GM21825 (cell line): ENCODE measurements around the gene POC1B.

Experiments used
- ATAC-seq: cut with Tn5 transposase; IDR thresholded peaks from one replicate; pipeline ENCODE4 v1.9.1; 2021; ENCODE audit warnings: mild to moderate bottlenecking, moderate library complexity; ENCODE audit not compliant: unreplicated experiment

The POC1B gene

DNA sequence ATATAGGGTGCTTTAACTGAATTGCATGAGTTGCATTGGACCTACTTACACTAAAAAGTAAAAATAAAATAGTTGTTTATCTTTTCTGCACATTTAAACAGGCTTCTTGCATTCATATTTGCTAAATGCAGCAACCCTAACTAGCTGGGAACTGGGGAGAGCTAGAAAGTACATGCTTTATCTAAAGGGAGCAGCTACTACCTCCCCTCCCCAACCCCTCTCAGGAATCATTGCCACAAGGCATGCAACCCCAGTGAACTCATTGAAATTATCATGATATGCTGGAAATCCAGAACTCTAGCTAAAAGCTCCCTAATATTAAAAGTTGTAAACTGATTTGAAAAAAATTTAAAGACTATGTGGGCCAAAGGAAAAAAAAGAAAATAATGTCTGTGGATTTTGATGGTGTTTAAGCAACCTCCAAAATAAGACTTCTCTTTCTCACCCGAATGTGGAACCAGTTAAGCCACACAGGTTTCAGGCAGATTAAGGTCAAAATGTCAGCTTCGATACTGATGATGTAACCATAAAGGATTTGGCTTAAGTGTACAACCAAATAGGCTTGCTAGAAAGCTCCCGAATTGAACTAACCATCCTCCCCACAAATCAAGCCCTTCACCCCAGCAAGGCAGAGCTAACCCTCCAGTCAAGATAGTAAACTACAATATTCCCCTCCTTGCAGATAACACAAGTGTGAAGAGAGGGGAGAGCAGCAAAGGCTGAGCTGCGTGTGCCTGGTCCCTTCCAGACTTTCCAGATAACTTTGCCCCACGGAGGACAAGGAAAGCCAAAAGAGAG lies 13.8 kb upstream of the POC1B start:
- no peak for ATAC-seq

DNA sequence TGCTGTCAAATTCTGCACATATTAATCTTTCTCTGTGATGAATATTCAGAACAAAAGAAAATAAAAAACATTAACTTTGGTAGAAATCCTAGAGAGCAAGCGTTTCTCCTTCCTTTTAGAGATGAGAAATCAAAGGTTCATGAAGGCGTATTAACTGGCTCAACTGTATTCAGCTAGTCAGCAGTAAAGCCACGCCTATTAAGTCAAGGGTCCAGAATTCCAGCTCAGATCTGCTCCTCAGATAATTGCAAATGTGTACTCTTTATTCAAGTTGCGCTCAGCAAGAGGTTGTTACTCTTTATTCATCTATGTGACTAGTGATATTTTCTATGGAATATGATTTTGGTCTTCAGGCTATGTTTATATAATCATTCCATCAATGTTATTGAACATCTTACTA lies 13.1 kb upstream of the POC1B start:
- no peak for ATAC-seq

DNA sequence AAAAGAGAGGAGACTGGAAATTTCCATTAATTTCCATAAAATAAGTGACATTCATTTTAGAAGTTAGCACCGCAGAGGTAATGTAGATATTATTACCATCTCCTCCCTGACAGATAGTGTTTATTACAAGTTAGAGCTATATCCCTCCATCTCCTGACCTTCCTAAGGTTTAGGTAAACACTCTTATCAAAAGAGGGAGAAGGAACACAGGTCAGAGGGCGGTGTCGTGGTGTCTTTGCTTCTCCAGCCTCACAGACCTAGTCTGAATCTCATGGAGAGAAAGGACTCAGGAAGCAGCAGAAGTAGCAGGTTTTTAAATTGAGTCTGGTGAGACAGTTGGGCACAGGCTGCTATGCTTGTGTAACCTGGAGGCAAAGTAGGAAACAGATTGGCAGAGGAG lies 11.5 kb upstream of the POC1B start:
- no peak for ATAC-seq

DNA sequence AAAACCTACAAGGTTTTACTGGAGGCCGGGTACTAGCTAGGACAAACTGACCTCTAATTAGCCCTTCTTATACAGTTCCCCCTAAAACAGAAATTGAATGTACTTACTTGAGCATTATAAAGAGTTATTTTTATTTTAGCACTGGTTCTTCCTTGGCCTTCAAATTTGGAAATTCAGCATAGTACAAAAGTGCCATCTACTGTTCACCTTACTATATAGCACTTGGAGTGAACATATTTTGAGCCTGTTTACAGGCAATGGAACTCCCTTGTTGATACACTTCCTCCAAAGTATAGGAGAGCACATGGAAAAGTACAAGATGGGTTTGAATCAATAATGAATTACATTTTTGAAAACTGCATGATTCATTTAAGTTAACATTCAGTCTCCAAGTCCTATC lies 3.9 kb upstream of the POC1B start:
- no peak for ATAC-seq

DNA sequence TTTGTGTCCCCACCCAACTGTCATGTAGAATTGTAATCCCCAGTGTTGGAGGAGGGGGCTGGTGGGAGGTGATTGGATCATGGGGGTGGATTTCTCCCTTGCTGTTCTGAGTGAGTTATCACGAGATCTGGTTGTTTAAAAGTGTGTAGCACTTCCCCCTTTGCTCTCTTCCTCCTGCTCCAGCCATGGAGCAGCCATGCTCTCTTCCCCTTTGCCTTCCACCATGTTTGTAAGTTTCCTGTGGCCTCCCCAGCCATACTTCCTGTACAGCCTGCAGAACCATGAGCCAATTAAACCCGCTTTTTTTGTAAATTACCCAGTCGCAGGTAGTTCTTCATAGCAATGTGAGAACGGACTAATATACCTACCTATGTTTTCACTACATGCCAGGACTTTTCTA lies 2.6 kb upstream of the POC1B start:
- no peak for ATAC-seq

DNA sequence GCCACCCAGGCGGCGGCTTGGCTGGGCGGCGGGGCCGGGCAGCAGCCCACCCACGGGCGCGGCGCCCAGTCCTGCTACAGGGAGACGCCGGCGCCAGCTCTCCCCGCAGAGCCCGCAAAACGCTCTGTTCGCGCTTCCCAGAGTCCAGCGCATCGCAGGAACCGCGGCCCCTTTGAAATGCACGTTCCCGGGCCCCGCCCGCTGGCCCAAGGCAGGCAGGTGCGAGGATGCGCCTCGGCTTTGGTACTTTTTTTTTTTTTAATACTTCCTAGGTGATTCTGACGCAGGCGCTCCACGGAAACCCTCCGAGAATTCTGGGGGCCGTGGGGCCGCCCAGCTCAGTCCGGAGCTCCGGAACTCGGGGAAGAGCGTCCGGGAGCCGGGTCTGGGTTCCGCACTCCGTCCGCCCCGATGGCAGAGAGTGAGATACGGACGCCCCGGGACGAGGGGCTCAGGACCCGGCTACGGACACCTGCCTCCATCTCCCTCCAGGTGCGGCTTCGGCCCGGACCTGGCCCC lies 483 bp downstream of the POC1B start:
- ATAC-seq: peak; percentile 20

DNA sequence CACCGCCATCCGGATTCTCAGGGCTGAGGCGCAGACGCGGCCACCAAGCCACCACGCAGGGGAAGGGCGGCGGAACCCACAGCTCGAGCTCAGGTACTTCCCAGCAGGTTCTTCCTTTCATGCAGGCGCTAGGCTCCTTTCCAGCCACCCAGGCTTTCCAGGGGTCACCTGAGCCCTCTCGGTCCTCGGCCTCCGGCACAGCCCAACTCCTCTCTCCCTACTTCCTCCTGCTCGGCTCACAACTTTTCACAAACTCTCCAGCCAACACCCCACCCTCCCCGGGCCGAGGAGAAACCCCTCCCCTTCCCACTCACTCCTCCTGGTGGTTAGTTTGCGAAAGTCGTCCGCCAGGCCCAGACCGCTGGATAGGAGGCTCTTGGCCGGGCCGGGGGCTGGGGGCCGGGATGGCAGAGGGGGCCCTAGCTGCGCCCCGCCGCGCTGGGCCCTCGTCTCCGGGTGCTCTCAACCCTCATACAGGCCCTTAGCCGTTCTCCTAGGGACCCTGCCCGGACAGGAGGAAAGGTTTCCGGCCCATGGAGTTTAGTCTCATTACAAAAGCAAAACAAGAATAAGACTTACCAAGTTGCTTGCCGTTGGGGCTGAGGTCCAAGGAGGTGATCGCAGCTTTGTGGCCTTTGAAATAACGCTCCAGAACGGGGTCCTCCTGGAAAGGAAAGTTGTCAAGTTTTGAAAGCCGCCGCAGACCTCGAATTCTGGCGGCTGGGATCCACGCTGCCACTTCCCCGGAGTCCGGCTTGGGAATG lies 1.1 kb downstream of the POC1B start, which contains the start of gene GALNT4:
TSS of gene GALNT4 (minus strand) at position 256 of the 764 bp plus-strand sequence. CDS start at position 9, 247 bp downstream.
- ATAC-seq: peak; percentile 73

DNA sequence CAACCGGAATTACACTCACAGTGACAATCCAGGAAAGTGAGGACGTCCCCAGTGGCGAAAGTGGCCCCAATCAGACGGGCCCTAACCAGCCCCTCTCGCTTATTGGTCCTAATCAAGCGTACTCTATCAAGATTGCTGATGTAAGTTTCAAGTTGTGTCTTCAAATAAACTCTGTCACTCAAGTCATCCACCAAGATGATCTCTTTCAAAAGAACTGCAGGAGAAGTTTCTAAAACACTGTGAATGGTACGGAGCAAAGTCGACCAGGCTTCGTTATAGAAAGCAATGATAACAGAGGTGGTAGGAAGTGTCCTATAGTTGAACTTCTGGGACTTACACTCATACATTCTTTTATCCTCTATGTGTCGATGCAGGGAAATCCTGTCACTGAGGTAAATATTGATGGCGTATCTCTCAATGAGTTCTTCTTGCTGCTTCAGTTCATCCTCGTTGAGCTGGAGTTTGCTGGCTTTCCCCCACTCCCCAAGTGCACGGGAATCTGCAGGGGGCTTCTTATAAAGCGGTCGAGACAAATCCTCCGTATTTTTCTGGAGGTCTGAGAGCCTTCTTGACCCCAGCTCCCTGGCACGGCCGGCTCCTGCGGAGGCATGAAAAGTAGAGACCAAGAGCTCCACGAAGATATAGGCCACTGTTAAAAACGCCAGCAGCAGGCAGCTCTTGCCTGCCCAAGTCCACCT lies 1.9 kb downstream of the POC1B start:
- ATAC-seq: no peak

DNA sequence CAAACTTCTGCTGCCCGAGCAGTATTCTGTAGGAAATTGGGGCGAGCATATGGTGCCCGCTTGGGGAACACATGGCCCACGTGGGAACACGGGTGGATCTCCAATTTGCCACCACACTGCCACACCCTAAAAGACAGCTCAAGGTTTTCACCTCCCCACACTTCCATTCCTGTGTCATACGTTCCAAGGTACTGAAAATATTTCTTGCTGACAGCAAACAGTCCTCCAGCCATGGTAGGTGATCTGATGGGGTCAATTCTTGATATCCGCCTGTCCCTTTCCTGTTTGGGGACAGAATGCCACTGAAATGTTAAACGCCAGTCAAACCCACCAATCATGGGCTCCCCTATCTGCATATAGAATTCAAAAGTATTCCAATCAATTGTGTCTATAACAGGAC lies 2.5 kb downstream of the POC1B start:
- ATAC-seq: no peak

DNA sequence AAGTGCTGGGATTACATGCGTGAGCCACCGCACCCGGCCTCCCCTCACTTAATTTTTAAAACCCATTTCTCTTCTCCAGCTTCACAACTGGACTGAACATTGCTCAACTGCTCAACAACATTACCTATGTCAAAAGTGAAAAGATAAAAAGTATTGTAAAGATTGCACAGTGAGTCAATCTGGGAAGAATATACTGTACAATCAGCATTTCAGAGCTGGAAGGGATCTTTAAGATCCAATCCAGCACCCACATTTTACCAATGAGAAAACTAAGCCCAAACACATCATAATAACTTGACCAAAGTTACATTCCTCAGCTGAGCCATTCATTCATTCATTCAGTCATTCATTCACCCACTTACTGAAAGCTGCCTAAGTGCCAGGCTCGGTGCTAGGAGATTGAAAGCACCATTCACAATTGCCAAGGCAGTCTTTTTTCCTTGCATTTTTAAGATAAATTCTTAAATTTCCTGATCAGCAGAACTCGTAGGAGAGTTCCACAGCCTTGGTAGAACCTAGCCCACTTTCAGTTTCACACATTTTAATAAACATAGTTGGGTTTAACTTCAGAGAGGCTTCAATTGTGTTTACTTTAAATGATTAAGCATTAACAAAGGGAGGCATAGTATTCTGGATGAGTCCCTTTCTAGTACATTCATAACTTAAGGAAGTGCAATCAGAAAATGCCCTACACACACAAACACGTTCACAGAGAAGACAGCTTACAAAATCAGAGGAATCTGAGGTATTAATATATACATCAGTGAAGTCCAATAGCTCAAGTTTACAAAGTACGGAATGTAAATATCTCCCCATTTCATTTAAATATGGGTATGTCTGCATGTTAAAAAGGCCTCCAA lies 4.3 kb downstream of the POC1B start:
- no peak for ATAC-seq

DNA sequence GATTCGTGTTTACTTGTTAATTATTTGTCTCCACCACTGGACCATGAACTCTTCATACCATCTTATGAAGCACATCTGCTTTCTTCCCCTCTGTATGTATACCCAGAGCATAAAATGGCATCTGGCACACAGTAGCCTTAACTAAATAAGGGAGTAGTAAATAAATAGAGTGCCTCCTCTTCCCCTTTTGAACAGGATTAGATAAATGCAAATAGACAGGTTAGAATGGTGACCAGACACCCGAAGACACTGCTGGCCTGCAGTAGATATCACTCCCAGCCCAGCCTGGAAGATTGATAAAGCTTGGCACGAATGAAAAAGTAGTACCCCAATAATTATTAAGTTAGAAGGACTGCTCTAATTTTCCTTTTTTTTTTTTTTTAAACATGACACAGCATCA lies 8.1 kb downstream of the POC1B start:
- ATAC-seq: no peak

DNA sequence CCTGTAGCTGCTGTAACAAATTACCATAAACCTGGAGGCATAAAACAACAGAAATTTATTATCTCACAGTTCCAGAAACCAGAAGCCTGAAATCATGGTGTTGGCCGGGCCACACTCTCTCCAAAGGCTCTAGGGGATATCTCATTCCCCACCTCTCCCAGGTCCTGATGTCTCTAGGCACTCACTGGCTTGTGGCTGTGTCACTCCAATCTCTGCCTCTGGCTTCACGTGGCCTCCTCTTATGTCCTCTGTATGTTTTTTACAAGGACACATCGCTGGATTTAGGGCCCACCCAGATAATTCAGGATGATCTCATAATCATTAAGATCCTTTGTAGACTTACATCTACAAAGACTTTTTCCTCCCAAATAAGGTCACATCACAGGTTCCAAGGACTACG lies 9.2 kb downstream of the POC1B start:
- no peak for ATAC-seq

DNA sequence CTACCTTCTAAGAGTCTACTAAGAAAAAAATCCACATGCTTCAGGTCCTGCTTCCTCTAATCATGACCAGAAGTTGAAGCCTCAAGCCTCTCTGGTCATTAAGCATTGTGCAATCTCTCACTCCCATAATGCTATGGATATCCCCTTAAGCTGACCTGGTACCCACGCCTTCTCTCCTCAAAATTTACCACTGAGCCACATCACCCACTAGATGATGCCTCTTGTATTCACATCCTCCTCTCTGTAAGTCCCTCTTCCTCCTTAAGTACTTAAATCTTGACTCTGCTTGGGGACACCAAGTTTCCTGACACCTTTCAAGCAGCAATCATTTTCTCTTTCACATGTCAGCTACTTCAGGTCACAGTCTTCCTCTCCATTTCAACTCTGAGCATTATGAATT lies 11.1 kb downstream of the POC1B start:
- peak; percentile 77 for ATAC-seq

DNA sequence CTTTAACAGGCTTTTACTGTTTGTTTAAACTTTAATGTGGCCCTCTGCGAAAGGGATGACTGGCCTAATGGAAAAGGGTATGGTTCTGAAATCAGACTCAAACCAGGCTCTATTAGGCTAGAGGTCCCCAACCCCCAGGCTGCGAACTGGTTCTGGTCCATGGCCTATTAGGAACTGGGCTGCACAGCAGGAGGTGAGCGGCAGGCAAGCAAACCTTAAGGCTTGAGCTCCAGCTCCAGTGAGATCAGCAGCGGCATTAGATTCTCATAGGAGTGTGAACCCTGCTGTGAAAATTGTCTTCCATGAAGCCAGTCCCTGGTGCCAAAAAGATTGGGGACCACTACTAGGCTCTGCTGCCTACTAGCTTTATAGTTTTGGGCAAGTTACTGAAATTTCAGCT lies 12.3 kb downstream of the POC1B start:
- no peak for ATAC-seq

DNA sequence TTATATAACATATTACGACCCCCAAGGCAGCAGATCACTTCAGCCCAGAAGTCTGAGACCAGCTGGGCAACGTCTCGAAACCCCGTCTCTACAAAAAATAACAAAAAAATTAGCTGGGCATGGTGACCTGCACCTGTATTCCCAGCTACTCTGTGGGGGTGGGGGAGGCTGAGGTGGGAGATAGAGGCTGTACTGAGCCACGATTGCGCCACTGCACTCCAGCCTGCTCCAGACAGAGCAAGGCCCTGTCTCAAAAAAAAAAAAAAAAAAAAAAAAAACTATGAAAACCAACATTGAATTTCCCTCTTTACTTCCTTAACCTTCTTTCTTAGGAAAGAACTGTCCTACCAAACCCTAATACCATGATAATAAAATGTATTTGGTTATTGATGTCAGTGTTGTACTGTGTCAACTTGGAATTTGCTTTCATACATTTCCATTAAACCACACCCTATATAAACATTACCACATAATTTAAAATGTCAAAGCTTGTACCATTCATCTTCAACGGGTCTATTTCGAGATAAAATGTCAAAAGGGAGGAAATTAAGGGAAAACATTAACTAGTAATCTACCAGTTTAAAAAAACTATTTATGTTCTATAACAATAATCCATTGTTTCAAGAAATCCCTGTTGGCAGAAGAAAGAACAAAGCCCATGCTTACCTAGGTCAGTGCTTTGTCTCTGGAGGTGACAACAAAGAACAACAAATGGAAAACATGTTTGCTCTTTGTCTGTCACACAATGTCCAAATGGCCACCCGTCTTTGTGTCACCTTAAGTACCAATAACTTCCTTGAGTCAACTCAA lies 18.6 kb downstream of the POC1B start:
- no peak for ATAC-seq

DNA sequence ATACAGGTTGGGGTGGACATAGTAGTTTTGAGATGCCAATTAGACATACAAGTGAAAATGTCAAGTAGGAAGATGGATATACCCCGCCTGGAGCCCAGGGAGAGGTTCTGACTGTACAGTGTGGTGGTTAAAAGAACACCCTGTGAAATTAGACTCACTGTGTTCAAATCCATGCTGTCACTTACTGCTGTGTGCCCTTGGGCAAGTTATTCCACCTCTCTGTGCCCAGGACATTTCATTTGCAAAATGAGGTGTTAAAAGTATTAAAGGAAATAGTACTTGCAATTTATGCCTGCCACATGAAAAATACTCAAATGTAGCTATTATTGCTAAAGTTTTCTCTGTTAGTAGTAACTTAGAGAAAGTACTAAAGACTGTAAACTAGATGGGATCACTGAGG lies 19.8 kb downstream of the POC1B start:
- ATAC-seq: no peak

DNA sequence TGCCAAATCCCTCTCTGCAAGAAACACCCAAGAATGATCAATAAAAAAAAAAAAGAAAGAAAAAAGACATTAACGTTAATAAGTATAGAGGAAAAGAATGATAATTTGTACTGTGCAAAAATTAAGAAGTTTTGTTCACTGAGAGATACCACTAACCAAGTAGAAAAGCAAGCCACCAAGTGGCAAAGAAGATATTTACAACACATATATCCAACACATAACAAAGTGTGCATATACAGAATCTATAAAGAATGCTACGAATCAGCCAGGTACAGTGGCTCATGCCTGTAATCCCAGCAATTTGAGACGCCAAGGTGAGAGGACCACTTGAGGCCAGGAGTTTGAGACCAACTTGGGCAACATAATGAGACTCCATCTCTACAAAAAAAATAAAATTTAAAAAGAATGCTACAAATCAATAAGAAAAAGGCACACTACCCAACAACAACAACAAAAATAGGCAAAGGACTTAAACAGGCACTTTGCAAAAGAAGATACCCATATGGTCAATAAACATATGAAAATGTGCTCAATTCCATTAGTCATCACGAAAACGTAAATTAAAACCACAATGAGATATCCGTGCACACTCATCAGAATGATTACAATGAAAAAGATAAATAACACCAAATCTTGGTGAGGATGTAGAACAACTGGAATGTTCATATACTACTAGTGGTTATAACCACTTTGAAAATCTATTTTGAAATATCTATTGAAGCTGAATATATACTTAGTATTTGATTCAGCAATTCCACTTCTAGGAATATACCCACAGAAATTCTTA lies 21.1 kb downstream of the POC1B start:
- no peak for ATAC-seq

DNA sequence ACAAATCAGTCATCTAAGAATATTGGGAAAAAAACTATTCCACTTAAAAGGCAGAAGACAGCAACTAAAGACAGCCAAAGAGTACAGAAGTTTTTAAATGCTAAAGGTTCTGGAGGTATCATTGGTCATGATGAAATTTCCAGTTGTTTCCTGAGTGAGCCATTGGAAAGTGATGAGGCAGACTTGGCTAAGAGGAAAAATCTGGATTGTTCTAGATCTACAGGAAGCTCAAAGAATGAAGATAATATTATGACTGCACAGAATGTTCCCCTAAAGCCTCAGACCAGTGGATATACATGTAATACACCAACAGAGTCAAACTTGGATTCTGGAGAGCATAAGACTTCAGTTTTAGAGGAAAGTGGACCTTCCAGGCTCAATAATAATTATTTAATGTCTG lies 24.1 kb downstream of the POC1B start:
- ATAC-seq: no peak

DNA sequence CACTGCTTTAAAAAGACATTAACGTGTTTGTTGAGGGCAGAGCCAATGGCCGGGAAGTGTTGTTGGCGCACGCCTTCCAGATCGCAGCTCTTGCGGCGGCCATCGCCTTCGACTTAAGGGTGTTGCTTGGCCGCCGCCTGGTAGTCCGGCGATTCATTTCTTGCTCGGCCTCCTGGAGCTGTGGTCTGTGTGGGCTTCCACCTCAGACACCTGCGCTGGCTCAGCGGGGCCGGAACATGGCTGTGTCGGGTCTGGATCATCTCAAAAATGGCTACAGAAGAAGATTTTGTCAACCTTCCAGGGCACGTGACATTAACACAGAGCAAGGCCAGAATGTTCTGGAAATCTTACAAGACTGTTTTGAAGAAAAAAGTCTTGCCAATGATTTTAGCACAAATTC lies 26.0 kb downstream of the POC1B start:
- ATAC-seq: no peak
